A549 (cell line): ENCODE measurements around the gene OTOP1. TPM values are rescaled to one million over a fixed set of nuclear protein-coding genes. Genes with fewer than 3 reads are reported as not detected.
"Not testable (repeated sequence)": the region's sequence is repeated elsewhere in the genome, so short reads cannot be mapped to it uniquely, and the experiment has no call there.

Experiments used
- ATAC-seq, 2 experiments: fragments of 200-7000 bp in 1 of 2; fragments of >200 bp in 1 of 2; cut with Nextera tagmentation in 1 of 2; cut with Tn5 transposase in 1 of 2; 3 replicates each; pipeline versions ENCODE4 v1.8.0 to v1.9.1; 2018 to 2020; ENCODE audit warnings: mild to moderate bottlenecking in 1 of 2, moderate library complexity in 1 of 2
- CTCF ChIA-PET: fragments of 300-600 bp; sonication (Branson Sonifier 250); formaldehyde crosslinking; extraction: SDS; loops from one replicate; lab custom pipeline; 2021; ENCODE audit warnings: antibody characterized with exemption, inconsistent platforms; lab: Yijun Ruan, JAX
- POLR2A ChIA-PET: fragments of 350-600 bp; formaldehyde crosslinking; extraction: SDS; loops from one replicate; lab custom pipeline; 2021; ENCODE audit warnings: antibody characterized with exemption, inconsistent platforms; lab: Yijun Ruan, JAX
- DNase-seq, 2 experiments: peaks; one replicate each; pipeline versions ENCODE4 v3.0.0 to v3.0.0-alpha.2; 2011 to 2016; ENCODE audit warnings: low read depth in 1 of 2, low spot score in 1 of 2
- FAIRE-seq: peaks from 2 replicates; lab custom pipeline; 2011; peaks lifted over from hg19 to GRCh38; lab: Jason Lieb, UNC
- H3K27ac ChIP-seq, 2 experiments: fragments of >200 bp; sonication (Bioruptor Twin); formaldehyde crosslinking; 3 replicates each; pipeline ENCODE4 v1.5.1; 2016 to 2017
- H3K4me1 ChIP-seq: fragments of >200 bp; sonication (Bioruptor Twin); formaldehyde crosslinking; 3 replicates; pipeline ENCODE4 v1.6.1; 2016
- H3K4me2 ChIP-seq: fragments of >200 bp; sonication (Bioruptor Twin); formaldehyde crosslinking; 3 replicates; pipeline ENCODE4 v1.6.1; 2016
- H3K4me3 ChIP-seq: fragments of >200 bp; sonication (Bioruptor Twin); formaldehyde crosslinking; 3 replicates; pipeline ENCODE4 v1.5.1; 2016
- H3K9me3 ChIP-seq: fragments of >200 bp; sonication (Bioruptor Twin); formaldehyde crosslinking; 3 replicates; pipeline ENCODE4 v1.6.1; 2016
- CBX2 ChIP-seq: fragments of 200-600 bp; sonication (generic); IDR thresholded peaks from 2 replicates; pipeline ENCODE4 v1.6.1; 2016; ENCODE audit warnings: low read depth, mild to moderate bottlenecking, borderline replicate concordance
- CBX8 ChIP-seq: fragments of 200-600 bp; sonication (generic); IDR thresholded peaks from 2 replicates; pipeline ENCODE4 v1.6.1; 2016
- CEBPB ChIP-seq, 2 experiments: fragments of >200 bp in 1 of 2; sonication (Bioruptor Twin) in 1 of 2; formaldehyde crosslinking in 1 of 2; IDR thresholded peaks; 2 replicates each; pipeline ENCODE4 v1.6.1; 2012 to 2016
- CHD2 ChIP-seq: fragments of 150-350 bp; IDR thresholded peaks from 2 replicates; pipeline ENCODE4 v1.6.1; 2014; ENCODE audit warnings: low read length; ENCODE audit not compliant: partially characterized antibody
- EHF ChIP-seq: fragments of 250-450 bp; sonication (Bioruptor Pico); IDR thresholded peaks from 2 replicates; pipeline ENCODE4 v1.5.0; 2020; ENCODE audit warnings: mild to moderate bottlenecking
- EHMT2 ChIP-seq: fragments of 200-600 bp; sonication (generic); IDR thresholded peaks from 2 replicates; pipeline ENCODE4 v1.6.1; 2016; ENCODE audit warnings: antibody characterized with exemption, low read depth, mild to moderate bottlenecking, moderate library complexity
- EP300 ChIP-seq, 2 experiments: fragments of >200 bp; sonication (Bioruptor Twin); formaldehyde crosslinking; IDR thresholded peaks; 2 replicates in 1 of 2; 3 replicates in 1 of 2; pipeline ENCODE4 v1.6.1; 2016 to 2017
- FOSB ChIP-seq: fragments of 250-450 bp; sonication (Bioruptor Pico); IDR thresholded peaks from 2 replicates; pipeline ENCODE4 v1.5.0; 2020; ENCODE audit warnings: mild to moderate bottlenecking, moderate library complexity
- FOXS1 ChIP-seq: fragments of 250-450 bp; sonication (Bioruptor Pico); IDR thresholded peaks from 2 replicates; pipeline ENCODE4 v1.5.0; 2020; ENCODE audit warnings: mild to moderate bottlenecking, moderate library complexity
- GATA3 ChIP-seq: IDR thresholded peaks from 2 replicates; pipeline ENCODE4 v1.6.1; 2012; ENCODE audit warnings: borderline replicate concordance
- HOXA7 ChIP-seq: fragments of 250-450 bp; sonication (Bioruptor Pico); IDR thresholded peaks from 2 replicates; pipeline ENCODE4 v1.5.0; 2020; ENCODE audit warnings: mild to moderate bottlenecking, moderate library complexity
- MAFK ChIP-seq: fragments of 450-650 bp; IDR thresholded peaks from 2 replicates; pipeline ENCODE4 v1.6.1; 2014; ENCODE audit not compliant: partially characterized antibody
- MAZ ChIP-seq: fragments of 150-350 bp; IDR thresholded peaks from 2 replicates; pipeline ENCODE4 v1.6.1; 2014; ENCODE audit warnings: antibody characterized with exemption, low read depth, low read length, borderline replicate concordance
- MYC ChIP-seq: IDR thresholded peaks from 2 replicates; pipeline ENCODE4 v1.6.1; 2012; ENCODE audit warnings: mild to moderate bottlenecking, inconsistent platforms, low read length, improper control_type of control experiment, borderline replicate concordance
- NPAS2 ChIP-seq: fragments of 250-450 bp; sonication (Bioruptor Pico); IDR thresholded peaks from 2 replicates; pipeline ENCODE4 v1.8.0; 2022; ENCODE audit warnings: mild to moderate bottlenecking, moderate library complexity, borderline replicate concordance
- NR3C1 ChIP-seq: fragments of >200 bp; sonication (Bioruptor Twin); formaldehyde crosslinking; IDR thresholded peaks from 3 replicates; pipeline ENCODE4 v1.6.1; 2017
- PHF8 ChIP-seq: fragments of 200-600 bp; sonication (generic); IDR thresholded peaks from 2 replicates; pipeline ENCODE4 v1.6.1; 2016; ENCODE audit warnings: low read depth, mild to moderate bottlenecking, antibody characterized with exemption, moderate library complexity, borderline replicate concordance
- POLR2A ChIP-seq: IDR thresholded peaks from 2 replicates; pipeline ENCODE4 v1.6.1; 2012; ENCODE audit warnings: mild to moderate bottlenecking, low read length
- POLR2AphosphoS2 ChIP-seq: conservative IDR thresholded peaks from 2 replicates; pipeline ENCODE4 v1.6.1; 2012; ENCODE audit warnings: low read length, improper control_type of control experiment, inconsistent platforms
- RARB ChIP-seq: fragments of 250-450 bp; sonication (Bioruptor Pico); IDR thresholded peaks from 2 replicates; pipeline ENCODE4 v1.8.0; 2021; ENCODE audit warnings: mild to moderate bottlenecking, moderate library complexity
- RNF2 ChIP-seq: fragments of 200-600 bp; sonication (generic); IDR thresholded peaks from 2 replicates; pipeline ENCODE4 v1.6.1; 2016; ENCODE audit warnings: low read depth, mild to moderate bottlenecking, antibody characterized with exemption, moderate library complexity, borderline replicate concordance
- SMC3 ChIP-seq: fragments of >200 bp; sonication (Bioruptor Twin); formaldehyde crosslinking; IDR thresholded peaks from 3 replicates; pipeline ENCODE4 v1.6.1; 2018; ENCODE audit warnings: inconsistent platforms
- TFCP2L1 ChIP-seq: fragments of 250-450 bp; sonication (Bioruptor Pico); IDR thresholded peaks from 2 replicates; pipeline ENCODE4 v1.5.0; 2021; ENCODE audit warnings: mild to moderate bottlenecking
- TP53 ChIP-seq: fragments of 250-450 bp; sonication (Bioruptor Pico); IDR thresholded peaks from 2 replicates; pipeline ENCODE4 v1.5.0; 2021; ENCODE audit warnings: mild to moderate bottlenecking, moderate library complexity
- ZC3H11A ChIP-seq: fragments of 450-650 bp; IDR thresholded peaks from 2 replicates; pipeline ENCODE4 v1.6.1; 2014; ENCODE audit warnings: antibody characterized with exemption, mild to moderate bottlenecking
- ZSCAN20 ChIP-seq: fragments of 250-450 bp; sonication (Bioruptor Pico); IDR thresholded peaks from 2 replicates; pipeline ENCODE4 v1.8.0; 2022; ENCODE audit warnings: mild to moderate bottlenecking, moderate library complexity
- WGBS: methylation state at CpG from one replicate; pipeline ENCODE4 v1.1.6; 2017; ENCODE audit errors: missing lambda C conversion rate; 5-methylcytosine and 5-hydroxymethylcytosine counted together
- polyA plus RNA-seq, 4 experiments: library from polyadenylated mRNA; depleted of rRNA in 3 of 4; stranded (reverse); fragments of >200 nt; fragmentation: RNase III in 1 of 4; extraction: RNeasy Plus Mini Kit Qiagen cat#74134 plus additional on column Dnase treatment in 1 of 4; gene quantifications; 2 replicates in 3 of 4; 3 replicates in 1 of 4; pipeline ENCODE4 v1.2.3, GENCODE V29; 2011 to 2017
- TF ChIP-seq, protein P1 (sequence below): fragments of 450-650 bp; IDR thresholded peaks from 2 replicates; pipeline ENCODE4 v1.6.1; 2014; ENCODE audit warnings: antibody characterized with exemption
- TF ChIP-seq, protein P2 (sequence below): IDR thresholded peaks from 2 replicates; pipeline ENCODE4 v1.6.1; 2012
- TF ChIP-seq, protein P3 (sequence below): fragments of 150-350 bp; IDR thresholded peaks from 2 replicates; pipeline ENCODE4 v1.6.1; 2014; ENCODE audit warnings: low read depth, mild to moderate bottlenecking, low read length
- TF ChIP-seq, protein P4 (sequence below): IDR thresholded peaks from 2 replicates; pipeline ENCODE4 v1.6.1; 2012

Gene OTOP1
- polyA plus RNA-seq, 2 of the 4 experiments (the other 2 are of a cell fraction): not detected

DNA sequence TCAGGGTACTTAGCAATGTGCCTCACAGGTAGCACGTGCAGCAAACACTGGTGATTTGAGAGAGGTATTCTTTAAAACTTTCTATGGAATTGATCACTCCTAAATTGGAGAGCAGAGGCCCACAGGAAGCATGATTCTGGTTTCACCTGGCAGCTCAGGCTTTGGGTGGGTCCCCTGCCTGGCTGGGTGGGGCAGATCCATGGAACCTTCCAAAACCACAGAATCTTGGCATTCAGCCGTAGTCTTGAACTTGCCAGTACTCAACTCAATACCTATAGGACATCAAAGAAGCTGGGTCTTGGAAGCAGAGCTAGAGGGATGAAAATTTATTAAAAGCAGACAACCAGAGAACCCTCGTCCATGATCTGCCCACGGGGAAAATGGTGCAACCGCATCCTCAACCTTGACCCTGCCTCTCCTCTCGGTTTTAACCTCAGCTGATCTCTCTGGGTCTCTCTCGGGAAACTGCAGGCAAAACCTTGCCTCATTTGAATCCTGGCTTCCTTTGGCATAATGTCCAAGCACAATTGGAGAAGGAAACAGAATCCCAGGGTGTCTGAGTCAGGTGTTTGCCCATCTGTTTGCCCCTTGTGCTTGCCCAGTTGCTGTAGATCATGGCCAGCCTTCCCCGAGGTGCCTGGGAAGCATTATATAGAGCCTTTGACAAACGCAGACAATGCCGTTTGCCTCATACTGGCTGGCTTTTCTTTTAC lies 22.9 kb downstream of the OTOP1 start:
- Histone ChIP-seq H3K4me1 (no peaks in the 10 kb centered on the region), H3K9me3 (no peaks in the 10 kb centered on the region), H3K4me2 (no peak overlapping the region), H3K4me3 (no peak overlapping the region), H3K27ac (no peak overlapping the region)
- CTCF ChIA-PET: no interaction called here
- no peak for FAIRE-seq
- no peak for ATAC-seq
- POLR2A ChIA-PET: no interaction called here
- DNase-seq: no peak
- TF ChIP-seq RNF2: no peak
- WGBS: 6% methylated on average over 10 of the region's 10 CpGs

DNA sequence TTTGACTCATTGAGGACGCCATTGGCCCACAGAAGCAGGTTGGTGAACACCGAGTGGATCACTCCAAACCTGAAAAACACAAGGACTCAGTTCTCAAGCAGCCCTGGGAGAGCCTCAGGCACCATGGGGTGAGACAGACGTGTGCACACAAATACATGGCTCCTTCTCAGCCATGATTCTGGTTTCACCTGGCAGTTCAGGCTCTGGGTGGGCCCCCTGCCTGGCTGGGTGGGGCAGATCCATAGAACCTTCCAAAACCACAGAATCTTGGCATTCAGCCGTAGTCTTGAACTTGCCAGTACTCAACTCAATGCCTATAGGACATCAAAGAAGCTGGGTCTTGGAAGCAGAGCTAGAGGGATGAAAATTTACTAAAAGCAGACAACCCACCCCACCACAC lies 24.2 kb downstream of the OTOP1 start:
- ATAC-seq (no peak), DNase-seq (no peak), FAIRE-seq (no peak)
- WGBS: 25% methylated on average over 3 of the region's 4 CpGs
- Histone ChIP-seq H3K4me2 (no peak overlapping the region), H3K4me1 (no peaks in the 10 kb centered on the region), H3K9me3 (no peaks in the 10 kb centered on the region), H3K27ac (no peak overlapping the region), H3K4me3 (no peak overlapping the region)
- CTCF ChIA-PET: no interaction called here
- TF ChIP-seq SMC3 (no peak), MAZ (no peak)
- POLR2A ChIA-PET: no interaction called here

DNA sequence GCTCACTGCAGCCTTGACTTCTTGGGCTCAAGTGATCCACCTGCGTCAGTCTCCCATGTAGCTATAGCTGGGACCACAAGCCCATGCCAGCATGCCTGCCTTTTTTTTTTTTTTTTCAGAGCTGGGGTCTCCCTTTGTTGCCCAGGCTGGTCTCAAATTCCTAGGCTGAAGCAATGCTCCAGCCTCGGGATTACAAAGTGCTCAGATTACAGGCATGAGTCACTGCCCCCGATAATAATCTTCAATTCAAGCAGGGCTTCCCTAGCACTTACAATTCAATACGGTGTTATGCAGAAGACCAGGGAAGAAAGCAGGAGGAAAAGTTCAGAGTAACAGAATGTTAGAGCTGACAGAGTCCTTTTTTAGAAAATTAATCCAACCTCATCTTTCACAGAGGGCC lies 26.1 kb downstream of the OTOP1 start:
- DNase-seq: no peak
- FAIRE-seq: no peak
- TF ChIP-seq ZSCAN20 (CRISPR knock-in tag) (no peak), CBX2 (no peak), RARB (CRISPR knock-in tag) (no peak), CHD2 (no peak), POLR2AphosphoS2 (no peak), TP53 (CRISPR knock-in tag) (no peak), NPAS2 (no peak), PHF8 (no peak), EHMT2 (no peak), CEBPB (IDR thresholded peaks at IDR 0.05) (no peak), CBX8 (no peak), FOSB (no peak), POLR2A (no peak)
- TF ChIP-seq, protein P1, sequence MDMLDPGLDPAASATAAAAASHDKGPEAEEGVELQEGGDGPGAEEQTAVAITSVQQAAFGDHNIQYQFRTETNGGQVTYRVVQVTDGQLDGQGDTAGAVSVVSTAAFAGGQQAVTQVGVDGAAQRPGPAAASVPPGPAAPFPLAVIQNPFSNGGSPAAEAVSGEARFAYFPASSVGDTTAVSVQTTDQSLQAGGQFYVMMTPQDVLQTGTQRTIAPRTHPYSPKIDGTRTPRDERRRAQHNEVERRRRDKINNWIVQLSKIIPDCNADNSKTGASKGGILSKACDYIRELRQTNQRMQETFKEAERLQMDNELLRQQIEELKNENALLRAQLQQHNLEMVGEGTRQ: no peak
- TF ChIP-seq, protein P2, sequence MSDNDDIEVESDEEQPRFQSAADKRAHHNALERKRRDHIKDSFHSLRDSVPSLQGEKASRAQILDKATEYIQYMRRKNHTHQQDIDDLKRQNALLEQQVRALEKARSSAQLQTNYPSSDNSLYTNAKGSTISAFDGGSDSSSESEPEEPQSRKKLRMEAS: no peak
- Histone ChIP-seq H3K27ac (no peak overlapping the region), H3K4me3 (no peak overlapping the region), H3K4me2 (no peak overlapping the region), H3K4me1 (no peaks in the 10 kb centered on the region), H3K9me3 (no peaks in the 10 kb centered on the region)
- CTCF ChIA-PET: no interaction called here
- 26% methylated on average over 3 of the region's 4 CpGs for WGBS
- ATAC-seq: no peak
- POLR2A ChIA-PET: no interaction called here

DNA sequence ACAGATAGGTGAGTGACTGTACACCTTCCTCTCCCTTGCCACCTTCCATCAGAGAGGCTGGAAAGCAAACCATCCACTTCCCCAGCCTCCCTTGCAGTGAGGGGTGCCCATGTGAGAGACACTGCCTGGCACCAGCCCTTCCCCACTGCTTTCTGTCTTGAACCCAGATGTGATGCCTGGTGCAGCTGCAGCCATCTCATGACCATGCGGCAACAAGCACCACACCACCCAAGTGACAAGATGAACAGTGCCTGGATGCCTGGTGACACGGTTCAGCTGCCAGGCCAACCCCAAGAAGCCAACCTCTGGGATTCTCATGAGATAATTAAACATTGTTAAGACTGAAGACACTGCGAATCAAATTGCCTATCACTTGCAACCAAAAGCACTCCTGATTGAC lies 31.4 kb downstream of the OTOP1 start:
- 44% methylated on average over 3 of the region's 3 CpGs for WGBS
- no peaks in the 10 kb centered on the region for H3K9me3 ChIP-seq
- no peaks in the 10 kb centered on the region for H3K4me1 ChIP-seq
- no peak for DNase-seq
- POLR2A ChIA-PET: no interaction called here
- no peak for FAIRE-seq
- no peak overlapping the region for H3K4me3 ChIP-seq
- CTCF ChIA-PET: no interaction called here
- no peak overlapping the region for H3K27ac ChIP-seq
- no peak for TF ChIP-seq NR3C1
- TF ChIP-seq, protein P3, sequence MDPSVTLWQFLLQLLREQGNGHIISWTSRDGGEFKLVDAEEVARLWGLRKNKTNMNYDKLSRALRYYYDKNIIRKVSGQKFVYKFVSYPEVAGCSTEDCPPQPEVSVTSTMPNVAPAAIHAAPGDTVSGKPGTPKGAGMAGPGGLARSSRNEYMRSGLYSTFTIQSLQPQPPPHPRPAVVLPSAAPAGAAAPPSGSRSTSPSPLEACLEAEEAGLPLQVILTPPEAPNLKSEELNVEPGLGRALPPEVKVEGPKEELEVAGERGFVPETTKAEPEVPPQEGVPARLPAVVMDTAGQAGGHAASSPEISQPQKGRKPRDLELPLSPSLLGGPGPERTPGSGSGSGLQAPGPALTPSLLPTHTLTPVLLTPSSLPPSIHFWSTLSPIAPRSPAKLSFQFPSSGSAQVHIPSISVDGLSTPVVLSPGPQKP: no peak
- no peak for TF ChIP-seq TFCP2L1
- no peak for TF ChIP-seq GATA3
- TF ChIP-seq EHMT2: no peak
- no peak for TF ChIP-seq ZC3H11A
- TF ChIP-seq EP300 (IDR thresholded peaks at IDR 0.05): no peak
- no peak for TF ChIP-seq HOXA7 (CRISPR knock-in tag)
- TF ChIP-seq EHF (CRISPR knock-in tag): no peak
- TF ChIP-seq, protein P4, sequence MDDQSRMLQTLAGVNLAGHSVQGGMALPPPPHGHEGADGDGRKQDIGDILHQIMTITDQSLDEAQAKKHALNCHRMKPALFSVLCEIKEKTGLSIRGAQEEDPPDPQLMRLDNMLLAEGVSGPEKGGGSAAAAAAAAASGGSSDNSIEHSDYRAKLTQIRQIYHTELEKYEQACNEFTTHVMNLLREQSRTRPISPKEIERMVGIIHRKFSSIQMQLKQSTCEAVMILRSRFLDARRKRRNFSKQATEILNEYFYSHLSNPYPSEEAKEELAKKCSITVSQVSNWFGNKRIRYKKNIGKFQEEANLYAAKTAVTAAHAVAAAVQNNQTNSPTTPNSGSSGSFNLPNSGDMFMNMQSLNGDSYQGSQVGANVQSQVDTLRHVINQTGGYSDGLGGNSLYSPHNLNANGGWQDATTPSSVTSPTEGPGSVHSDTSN: no peak
- TF ChIP-seq MYC: no peak
- TF ChIP-seq CBX2: no peak
- no peak for TF ChIP-seq FOXS1 (CRISPR knock-in tag)
- no peak for TF ChIP-seq MAFK
- no peak for ATAC-seq
- H3K4me2 ChIP-seq: no peak overlapping the region

DNA sequence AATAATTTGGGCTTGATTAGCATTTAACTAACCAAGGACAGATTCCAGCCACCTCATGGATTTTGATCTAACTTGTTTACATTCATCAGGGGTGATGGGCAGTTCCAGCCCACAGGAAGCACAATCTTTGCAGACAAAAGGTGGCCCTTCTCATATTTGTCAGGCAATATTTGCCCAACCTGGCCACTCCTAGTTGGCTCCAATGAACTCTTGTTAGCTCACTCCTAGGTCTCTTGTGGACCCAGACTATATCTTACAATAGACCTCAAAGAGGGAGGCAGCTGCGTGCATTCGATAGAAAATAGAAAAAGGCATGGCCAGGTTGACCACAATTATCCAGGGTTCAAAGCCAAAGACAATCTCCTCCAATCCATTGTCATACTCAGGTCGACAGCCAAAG lies 38.2 kb downstream of the OTOP1 start:
- 10% methylated on average over 3 of the region's 3 CpGs for WGBS
- POLR2A ChIA-PET, ATAC-seq, H3K4me2 ChIP-seq, CTCF ChIA-PET, H3K4me1 ChIP-seq, DNase-seq, FAIRE-seq, H3K27ac ChIP-seq, H3K9me3 ChIP-seq, H3K4me3 ChIP-seq: not testable (repeated sequence)
